GM19463 (cell line): ENCODE measurements around the gene PLA2G4D.

Experiments used
- ATAC-seq: cut with Tn5 transposase; IDR thresholded peaks from one replicate; pipeline ENCODE4 v1.9.1; 2021; ENCODE audit warnings: mild to moderate bottlenecking, moderate library complexity; ENCODE audit not compliant: unreplicated experiment

Gene PLA2G4D

GRCh38 chr15:42079401-42079908 is 14.9 kb downstream of the PLA2G4D start:
- ATAC-seq, result no peak

GRCh38 chr15:42078903-42079302 is 15.5 kb downstream of the PLA2G4D start:
- ATAC-seq, result no peak

- ATAC-seq, result no peak
These were observed 16.7 kb downstream of the PLA2G4D start for GRCh38 chr15:42077689-42078088.

GRCh38 chr15:42073418-42073817 is 20.9 kb downstream of the PLA2G4D start:
- no peak for ATAC-seq

- ATAC-seq, result no peak
These were observed 22.1 kb downstream of the PLA2G4D start for GRCh38 chr15:42072141-42072685.

GRCh38 chr15:42071717-42072116 is 22.6 kb downstream of the PLA2G4D start:
- ATAC-seq, result no peak

- no peak for ATAC-seq
These were observed 23.4 kb downstream of the PLA2G4D start for GRCh38 chr15:42070976-42071350.

- no peak for ATAC-seq
These were observed 23.9 kb downstream of the PLA2G4D start for GRCh38 chr15:42070279-42070975.

- ATAC-seq, result no peak
These were observed 24.7 kb downstream of the PLA2G4D start for GRCh38 chr15:42069496-42070278.

GRCh38 chr15:42069025-42069424 is 25.3 kb downstream of the PLA2G4D start:
- ATAC-seq, result no peak

- no peak for ATAC-seq
These were observed 25.8 kb downstream of the PLA2G4D start for GRCh38 chr15:42068601-42069000.

- no peak for ATAC-seq
These were observed 27.5 kb downstream of the PLA2G4D start for GRCh38 chr15:42066764-42067415.

- no peak for ATAC-seq
These were observed 28.9 kb downstream of the PLA2G4D start for GRCh38 chr15:42065468-42065867.

GRCh38 chr15:42065033-42065432 is 29.3 kb downstream of the PLA2G4D start:
- no peak for ATAC-seq

GRCh38 chr15:42064271-42064670 is 30.1 kb downstream of the PLA2G4D start:
- ATAC-seq, result no peak

- no peak for ATAC-seq
These were observed 31.1 kb downstream of the PLA2G4D start for GRCh38 chr15:42063122-42063848.

GRCh38 chr15:42062284-42062806 is 32.0 kb downstream of the PLA2G4D start:
- ATAC-seq, result no peak

GRCh38 chr15:42060797-42061196 is 33.6 kb downstream of the PLA2G4D start:
- ATAC-seq, result no peak

GRCh38 chr15:42060477-42060763 is 33.9 kb downstream of the PLA2G4D start:
- no peak for ATAC-seq

- no peak for ATAC-seq
These were observed 34.5 kb downstream of the PLA2G4D start for GRCh38 chr15:42059661-42060476.
